ENCODE measurements around the gene SGMS1. TPM values are rescaled to one million over a fixed set of nuclear protein-coding genes. Genes with fewer than 3 reads are reported as not detected.

The SGMS1 gene
- total RNA-seq, 1 experiment from 2014 or later: 24.7 TPM

GRCh38 chr10:50291261-50291850, 332.4 kb downstream of the SGMS1 start:
- intact Hi-C loops (cut with micrococcal nuclease): loop anchor here (1.0 to 10.0 kb wide), 2 partner anchors 130 to 263 kb away; no protein-coding TSS in a partner anchor
- Mint-ChIP-seq H3K27me3 (ENCODE audit: insufficient read depth, unreplicated experiment) (no peaks in the 10 kb centered on the region), H3K4me1 (ENCODE audit: insufficient read depth, unreplicated experiment) (peaks cover 4% of the 10 kb centered on the region), H3K36me3 (ENCODE audit: insufficient read depth, unreplicated experiment) (no peaks in the 10 kb centered on the region), H3K4me3 (ENCODE audit: unreplicated experiment) (no peak overlapping the region), H3K27ac (ENCODE audit: low read depth, unreplicated experiment) (no peak overlapping the region), H3K9me3 (ENCODE audit: unreplicated experiment) (no peaks in the 10 kb centered on the region)
- BruUV-seq (replicated peaks): no TSS peak
- DNase-seq (ENCODE audit: unreplicated experiment): peak; percentile 31
- CTCF ChIA-PET: interaction anchor here (1.7 kb wide), 1 partner anchor 130 kb away, joined by 3 read pairs; no protein-coding TSS in a partner anchor
- peak; percentile 29 for TF ChIP-seq CTCF (IDR thresholded peaks at IDR 0.05; ENCODE audit: unreplicated experiment)
- POLR2A ChIA-PET: interaction anchor here (0.6 to 1.1 kb wide), 2 partner anchors 25 to 129 kb away, joined by 3 read pairs; no protein-coding TSS in a partner anchor

- BruUV-seq (replicated peaks): no TSS peak
Measured at GRCh38 chr10:50289196-50289595, 334.6 kb downstream of the SGMS1 start.

GRCh38 chr10:50286996-50287803, 336.6 kb downstream of the SGMS1 start:
- Mint-ChIP-seq H3K4me1 (ENCODE audit: insufficient read depth, unreplicated experiment) (peaks cover under 1% of the 10 kb centered on the region), H3K9me3 (ENCODE audit: unreplicated experiment) (no peaks in the 10 kb centered on the region), H3K36me3 (ENCODE audit: insufficient read depth, unreplicated experiment) (no peaks in the 10 kb centered on the region), H3K27ac (ENCODE audit: low read depth, unreplicated experiment) (no peak overlapping the region), H3K27me3 (ENCODE audit: insufficient read depth, unreplicated experiment) (no peaks in the 10 kb centered on the region), H3K4me3 (ENCODE audit: unreplicated experiment) (no peak overlapping the region)
- POLR2A ChIA-PET: no interaction called here
- BruUV-seq (replicated peaks): no TSS peak
- intact Hi-C loops (cut with micrococcal nuclease): no loop called here
- CTCF ChIA-PET: no interaction called here
- no peak for DNase-seq (ENCODE audit: unreplicated experiment)
- TF ChIP-seq CTCF (IDR thresholded peaks at IDR 0.05; ENCODE audit: unreplicated experiment): no peak

More at GRCh38 chr10:50289196-50289595, 334.6 kb downstream of the SGMS1 start:
- Mint-ChIP-seq H3K4me3 (ENCODE audit: unreplicated experiment) (no peak overlapping the region), H3K27me3 (ENCODE audit: insufficient read depth, unreplicated experiment) (no peaks in the 10 kb centered on the region), H3K4me1 (ENCODE audit: insufficient read depth, unreplicated experiment) (peaks cover 4% of the 10 kb centered on the region), H3K9me3 (ENCODE audit: unreplicated experiment) (no peaks in the 10 kb centered on the region), H3K27ac (ENCODE audit: low read depth, unreplicated experiment) (no peak overlapping the region), H3K36me3 (ENCODE audit: insufficient read depth, unreplicated experiment) (no peaks in the 10 kb centered on the region)
- POLR2A ChIA-PET: no interaction called here
- DNase-seq (ENCODE audit: unreplicated experiment): no peak
- intact Hi-C loops (cut with micrococcal nuclease): no loop called here
- CTCF ChIA-PET: no interaction called here
- no peak for TF ChIP-seq CTCF (IDR thresholded peaks at IDR 0.05; ENCODE audit: unreplicated experiment)

GRCh38 chr10:50286517-50286916, 337.2 kb downstream of the SGMS1 start:
- Mint-ChIP-seq H3K27me3 (ENCODE audit: insufficient read depth, unreplicated experiment) (no peaks in the 10 kb centered on the region), H3K27ac (ENCODE audit: low read depth, unreplicated experiment) (no peak overlapping the region), H3K4me3 (ENCODE audit: unreplicated experiment) (no peak overlapping the region), H3K9me3 (ENCODE audit: unreplicated experiment) (no peaks in the 10 kb centered on the region), H3K4me1 (ENCODE audit: insufficient read depth, unreplicated experiment) (no peaks in the 10 kb centered on the region), H3K36me3 (ENCODE audit: insufficient read depth, unreplicated experiment) (no peaks in the 10 kb centered on the region)
- no TSS peak for BruUV-seq (replicated peaks)
- intact Hi-C loops (cut with micrococcal nuclease): no loop called here
- no peak for DNase-seq (ENCODE audit: unreplicated experiment)
- ChIA-PET POLR2A (no interaction called here), CTCF (no interaction called here)
- TF ChIP-seq CTCF (IDR thresholded peaks at IDR 0.05; ENCODE audit: unreplicated experiment): no peak

Data from MCF 10A (cell line).